Activated CD8-positive, alpha-beta memory T cell treated with anti-CD3 and anti-CD28 coated beads, Interleukin-2, amount 50 U/mL, for 48 hours (primary cell): ENCODE measurements around the gene KCNIP4.

Experiments used
- DNase-seq: peaks from one replicate; pipeline ENCODE4 v3.0.0-alpha.2; 2020

Gene KCNIP4

GRCh38 chr4:21320034-21320433 lies 628.5 kb downstream of the KCNIP4 start:
- no peak for DNase-seq

- no peak for DNase-seq
These were observed 640.9 kb downstream of the KCNIP4 start for GRCh38 chr4:21307709-21308108.

DNA sequence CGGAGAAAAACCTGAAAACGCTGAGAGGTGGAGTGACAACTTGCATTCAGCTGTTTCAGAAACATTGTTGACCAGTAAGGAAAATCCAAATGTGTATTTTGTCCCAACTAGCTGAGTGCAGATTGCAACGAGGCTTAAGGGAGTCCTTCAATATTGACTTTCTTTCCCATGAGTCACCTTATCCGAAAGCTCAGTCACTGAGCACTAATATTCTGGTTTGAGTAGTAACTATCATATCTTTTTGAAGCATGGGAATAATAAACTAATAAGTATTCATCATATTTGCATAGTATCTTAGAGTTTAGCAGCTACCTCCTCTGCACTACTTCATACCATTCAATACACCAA lies 644.1 kb downstream of the KCNIP4 start:
- no peak for DNase-seq

DNA sequence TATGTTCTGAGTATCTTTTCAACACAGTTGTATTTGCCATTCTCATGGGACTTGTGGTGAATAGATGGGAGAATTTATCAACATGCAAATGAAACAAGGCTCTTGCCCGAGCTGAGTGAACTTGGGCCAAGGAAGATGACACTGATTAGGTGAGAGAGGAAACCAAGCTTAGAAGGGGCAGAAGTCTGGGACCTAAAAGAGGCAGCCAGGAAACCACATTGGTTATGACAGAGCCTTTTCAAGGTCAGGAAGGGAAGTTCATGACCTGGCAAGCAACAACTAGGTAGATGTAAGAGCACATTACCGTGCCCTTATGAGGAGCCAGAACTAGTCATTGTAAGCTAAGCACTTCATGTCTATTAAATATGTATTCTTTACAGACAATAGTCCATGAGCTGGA lies 658.0 kb downstream of the KCNIP4 start:
- DNase-seq: no peak

DNA sequence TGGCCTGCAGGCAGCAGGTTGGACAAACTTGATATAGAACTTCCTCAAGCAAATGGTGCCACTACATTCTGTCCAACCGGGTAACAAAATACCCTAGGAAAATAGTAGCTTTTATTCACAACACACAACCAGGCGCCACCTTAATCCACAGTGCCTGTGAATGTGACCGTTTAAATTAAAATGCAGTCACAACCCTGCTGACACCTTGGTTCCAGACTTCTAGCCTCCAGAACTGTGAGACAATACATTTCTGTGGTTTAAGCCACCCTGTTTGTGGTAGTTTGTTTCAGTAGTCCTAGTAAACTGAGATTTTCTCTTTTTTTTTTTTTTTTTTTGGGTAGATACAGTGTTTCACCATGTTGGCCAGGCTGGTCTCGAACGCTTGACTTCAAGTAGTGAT lies 672.5 kb downstream of the KCNIP4 start:
- DNase-seq: no peak

DNA sequence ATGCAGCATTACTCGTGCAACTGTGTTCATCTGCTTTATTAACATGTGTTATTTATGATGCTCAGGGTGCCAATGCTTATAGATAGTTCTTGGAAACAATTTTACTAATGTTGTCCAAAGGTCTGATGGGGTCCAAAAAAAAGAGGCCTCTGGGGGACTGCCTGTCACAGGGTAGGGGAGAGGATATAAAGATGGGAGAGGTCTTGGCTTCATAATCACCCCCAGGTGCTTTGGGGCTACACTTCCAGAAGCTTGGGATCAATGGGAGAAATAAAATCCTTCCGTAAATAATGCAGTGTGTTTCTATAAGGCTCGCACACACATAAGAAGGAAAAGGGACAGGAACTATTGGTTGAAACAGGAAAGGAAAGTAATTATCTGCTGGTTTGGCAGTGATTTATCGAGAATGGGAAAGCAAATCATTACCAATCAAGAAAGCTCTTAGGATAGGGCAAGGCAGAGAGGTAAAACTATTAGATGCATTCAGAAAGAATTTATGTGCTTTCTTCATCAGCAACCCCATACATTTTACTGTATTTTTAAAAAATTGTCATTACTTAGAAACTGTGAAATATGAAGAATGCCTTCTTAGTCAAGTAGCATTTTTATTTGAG lies 677.0 kb downstream of the KCNIP4 start:
- no peak for DNase-seq

GRCh38 chr4:21248331-21248730 lies 700.2 kb downstream of the KCNIP4 start:
- DNase-seq: no peak

DNA sequence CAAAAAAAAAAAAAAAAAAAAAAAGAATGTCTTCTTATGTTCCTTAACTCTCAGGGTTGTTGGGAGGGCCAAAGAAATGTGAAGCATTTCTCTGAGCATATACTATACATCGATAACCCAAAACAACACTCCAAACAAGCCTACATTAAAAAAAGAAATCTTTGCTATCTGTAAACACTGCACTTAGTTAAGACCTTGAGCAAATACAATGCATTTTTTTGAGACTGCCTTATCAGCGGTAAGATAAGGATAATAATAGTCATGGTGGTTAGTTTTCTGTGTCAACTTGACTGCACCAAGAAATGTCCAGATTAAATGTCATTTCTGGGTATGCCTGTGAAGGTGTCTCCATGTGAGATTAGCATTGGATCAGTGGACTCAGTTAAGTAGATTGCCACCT lies 706.4 kb downstream of the KCNIP4 start:
- no peak for DNase-seq

- DNase-seq: no peak
These were observed 721.7 kb downstream of the KCNIP4 start for GRCh38 chr4:21226637-21227538.

DNA sequence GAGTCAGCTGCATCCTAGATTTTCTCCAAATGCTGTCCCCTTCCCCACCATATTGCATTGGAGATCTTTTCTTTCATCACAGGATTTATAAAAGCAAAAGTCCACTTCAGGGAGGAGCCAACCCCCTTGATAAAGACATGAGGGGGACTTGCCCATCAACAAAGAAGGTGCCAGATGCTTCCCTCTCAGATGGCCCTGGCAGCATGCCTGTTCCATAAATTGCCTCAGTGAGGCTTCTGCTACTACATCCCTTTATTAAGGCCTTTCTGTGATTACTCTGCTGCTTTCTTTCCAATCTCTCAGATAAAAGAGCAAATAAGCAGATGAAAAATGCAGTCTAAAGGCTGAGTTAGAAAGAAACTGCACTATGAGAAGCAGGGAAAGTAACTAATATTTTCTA lies 736.7 kb downstream of the KCNIP4 start:
- no peak for DNase-seq

DNA sequence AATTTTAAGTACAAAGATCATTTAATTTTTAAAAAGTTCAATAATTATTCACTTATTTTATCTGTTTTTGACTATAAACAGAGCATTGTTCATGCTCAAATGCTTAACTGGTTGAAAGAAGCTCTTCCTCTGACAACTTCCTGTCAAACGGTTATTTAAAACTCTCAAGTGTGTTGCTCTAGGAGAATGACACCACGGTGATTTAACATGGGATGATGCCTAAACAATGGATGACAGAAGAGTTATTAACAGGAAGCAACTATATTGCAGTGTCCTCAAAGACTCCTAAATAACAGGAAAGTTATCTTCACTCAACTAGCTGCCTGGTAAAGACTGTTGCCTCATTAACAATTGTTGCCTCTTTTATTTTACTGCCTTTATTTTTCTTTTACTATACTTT lies 738.7 kb downstream of the KCNIP4 start:
- DNase-seq: no peak

DNA sequence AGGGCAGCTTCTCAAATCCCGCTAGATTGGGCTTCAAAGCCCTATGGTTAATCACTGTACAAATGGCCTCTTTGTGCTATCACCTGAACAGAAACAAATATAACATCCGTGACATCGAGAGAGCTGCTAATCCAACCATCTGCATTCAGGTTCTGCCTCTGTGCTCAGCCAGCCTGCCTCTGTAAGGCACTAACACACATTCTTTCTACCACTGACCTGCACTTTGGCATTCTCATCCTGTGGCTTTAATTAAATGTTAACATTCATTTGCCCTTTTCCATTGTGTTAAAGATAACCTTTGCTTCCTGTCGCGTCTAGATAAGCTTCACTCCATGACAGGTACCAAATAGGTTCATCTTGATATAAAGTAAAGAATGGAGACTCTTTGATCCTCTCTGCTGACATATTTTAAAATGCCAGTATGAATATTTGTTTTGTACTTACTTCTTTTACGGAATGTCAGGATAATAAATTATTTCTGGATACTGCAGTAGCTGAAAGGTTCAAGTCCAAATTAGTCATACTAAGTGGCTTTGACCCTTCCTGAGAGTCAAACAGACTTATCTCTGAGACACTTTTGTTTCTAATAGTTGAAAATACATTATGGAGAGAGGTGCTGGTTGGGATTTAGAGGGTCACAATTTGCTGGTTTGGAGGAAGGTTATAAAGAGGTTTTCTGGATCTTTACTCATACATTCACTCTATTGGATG lies 742.6 kb downstream of the KCNIP4 start:
- DNase-seq: no peak

- DNase-seq: no peak
These were observed 745.2 kb downstream of the KCNIP4 start for GRCh38 chr4:21203416-21203815.

- no peak for DNase-seq
These were observed 745.6 kb downstream of the KCNIP4 start for GRCh38 chr4:21202959-21203358.

- no peak for DNase-seq
These were observed 749.9 kb downstream of the KCNIP4 start for GRCh38 chr4:21198683-21199082.

- no peak for DNase-seq
These were observed 752.9 kb downstream of the KCNIP4 start for GRCh38 chr4:21195682-21196081.

GRCh38 chr4:21192367-21192766 lies 756.2 kb downstream of the KCNIP4 start:
- DNase-seq: no peak

- DNase-seq: no peak
These were observed 757.3 kb downstream of the KCNIP4 start for GRCh38 chr4:21191317-21191716.

DNA sequence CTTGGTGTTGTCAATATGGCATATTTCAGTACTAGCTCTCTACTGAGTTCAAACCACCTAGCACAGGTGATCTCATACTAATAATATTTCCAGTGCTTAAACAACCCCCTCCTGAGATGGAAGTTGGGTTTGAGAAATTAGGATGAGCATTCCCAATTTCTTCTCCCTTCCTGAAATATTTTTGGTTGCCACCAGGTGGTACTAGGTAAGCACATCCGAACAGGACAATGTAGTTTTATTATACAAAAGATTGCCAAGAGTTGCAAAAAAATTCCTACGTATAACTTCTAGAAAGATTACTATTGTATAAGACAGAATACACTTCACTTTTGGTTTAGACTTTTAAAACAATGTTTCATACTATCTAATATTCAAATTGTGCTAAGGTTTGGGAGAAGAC lies 763.8 kb downstream of the KCNIP4 start:
- DNase-seq: no peak

- DNase-seq: no peak
These were observed 766.9 kb downstream of the KCNIP4 start for GRCh38 chr4:21181716-21182115.

GRCh38 chr4:21177871-21178270 lies 770.7 kb downstream of the KCNIP4 start:
- no peak for DNase-seq

DNA sequence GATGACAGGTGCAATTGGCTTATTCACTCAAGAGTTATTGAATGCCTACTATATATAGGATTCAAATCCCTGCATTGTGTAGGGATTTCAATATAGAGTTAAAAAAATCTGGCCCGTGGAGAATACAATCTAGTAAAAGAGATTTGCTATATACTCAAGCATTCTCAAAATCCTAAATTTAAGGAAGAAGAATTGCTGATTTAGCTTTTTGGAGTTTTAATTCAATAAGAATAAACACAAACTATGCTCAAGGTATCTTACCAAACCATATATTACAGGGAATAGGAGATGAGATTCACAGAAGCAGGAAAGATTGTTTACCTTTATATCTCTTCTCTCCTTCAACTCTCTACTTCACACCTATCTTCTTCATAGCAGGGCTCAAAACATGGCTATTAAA lies 771.5 kb downstream of the KCNIP4 start:
- no peak for DNase-seq

DNA sequence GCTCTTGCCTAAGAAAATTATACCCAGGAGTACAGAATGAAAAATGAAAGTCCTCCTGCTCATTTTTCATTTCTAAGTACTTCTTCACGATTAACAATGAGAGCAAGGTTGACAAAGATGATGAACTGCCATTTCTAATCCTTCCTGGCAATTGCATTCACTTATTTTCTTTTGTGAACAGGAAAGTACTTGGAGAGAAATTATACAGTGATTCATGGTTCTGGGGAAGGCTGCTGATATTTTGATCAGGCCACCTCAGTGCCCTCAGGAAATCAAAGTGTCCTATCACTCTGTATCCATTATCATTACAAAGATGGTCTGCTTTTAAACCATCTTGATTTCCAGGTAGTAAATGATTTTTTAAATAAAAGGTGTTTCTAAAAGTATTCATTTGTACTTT lies 780.9 kb downstream of the KCNIP4 start:
- DNase-seq: no peak

- no peak for DNase-seq
These were observed 793.2 kb downstream of the KCNIP4 start for GRCh38 chr4:21155367-21155766.
